ENCODE measurements around the gene UMAD1.

UMAD1 gene

DNA sequence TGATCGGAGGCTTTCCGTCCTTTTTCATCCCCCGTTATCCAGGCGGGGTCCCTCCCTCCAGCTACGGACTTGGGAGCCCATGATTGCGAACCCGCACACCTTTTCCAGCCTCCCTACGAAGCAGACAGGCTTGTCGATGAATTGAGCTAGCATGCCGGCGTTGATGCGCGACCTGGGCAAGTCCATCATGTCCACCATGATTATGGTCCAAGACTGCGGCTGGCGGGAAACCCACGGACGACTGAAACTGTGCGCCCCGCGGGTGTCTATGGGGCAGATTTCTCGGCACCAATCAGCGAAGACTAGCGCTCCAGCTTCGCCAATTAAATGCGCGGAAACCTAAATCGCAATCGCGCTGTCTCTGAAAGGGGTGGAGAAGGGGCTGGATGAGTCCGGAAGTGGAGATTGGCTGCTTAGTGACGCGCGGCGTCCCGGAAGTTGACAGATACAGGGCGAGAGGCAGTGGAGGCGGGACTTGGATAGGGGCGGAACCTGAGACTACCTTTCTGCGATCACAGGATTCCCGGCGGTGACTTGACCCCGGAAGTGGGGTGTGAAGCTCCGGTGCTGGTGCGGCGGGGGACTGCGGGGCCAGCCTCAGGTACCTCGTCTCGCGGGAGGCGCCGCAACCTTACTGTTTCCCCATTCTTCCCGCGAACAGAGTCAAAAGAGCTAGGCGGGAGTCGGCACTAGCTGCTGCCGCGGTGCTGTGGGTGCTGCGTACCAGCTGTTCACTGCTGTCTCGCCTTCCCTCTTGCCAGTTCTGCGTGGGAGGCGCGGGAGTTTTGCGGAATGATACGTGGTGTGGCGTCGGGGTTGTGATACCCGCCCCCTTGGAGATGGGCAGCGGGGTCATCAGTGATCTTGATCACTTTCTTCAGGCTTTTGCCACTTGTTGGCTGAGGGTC, at the start of gene UMAD1:
UMAD1 (plus strand) TSS at position 532 of the 908 bp plus-strand sequence. CDS start 32,620 bp downstream, outside the sequence.
- peak; percentile 100 for DNase-seq

DNA sequence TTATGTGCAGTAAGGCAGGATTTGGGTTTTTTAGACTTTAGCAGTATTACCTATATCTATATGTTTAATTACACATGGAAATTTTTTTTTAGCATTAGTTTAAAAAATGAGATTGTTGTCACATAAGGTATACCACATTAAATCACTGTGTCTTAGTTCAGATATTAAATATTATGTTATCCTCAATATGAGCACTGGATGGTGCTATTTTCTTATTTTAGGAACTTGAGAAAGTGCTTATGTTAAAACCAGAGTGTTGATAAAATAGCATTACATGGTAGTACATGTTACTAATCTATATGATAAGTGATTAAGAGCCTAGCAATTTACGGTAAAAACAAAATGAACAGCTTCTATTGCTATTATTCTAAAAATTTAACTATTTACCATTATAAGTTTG, 45.1 kb upstream of the UMAD1 start:
- peak; percentile 61 for DNase-seq

GRCh38 chr7:7596176-7596575, 44.4 kb upstream of the UMAD1 start:
- no peak for DNase-seq

DNA sequence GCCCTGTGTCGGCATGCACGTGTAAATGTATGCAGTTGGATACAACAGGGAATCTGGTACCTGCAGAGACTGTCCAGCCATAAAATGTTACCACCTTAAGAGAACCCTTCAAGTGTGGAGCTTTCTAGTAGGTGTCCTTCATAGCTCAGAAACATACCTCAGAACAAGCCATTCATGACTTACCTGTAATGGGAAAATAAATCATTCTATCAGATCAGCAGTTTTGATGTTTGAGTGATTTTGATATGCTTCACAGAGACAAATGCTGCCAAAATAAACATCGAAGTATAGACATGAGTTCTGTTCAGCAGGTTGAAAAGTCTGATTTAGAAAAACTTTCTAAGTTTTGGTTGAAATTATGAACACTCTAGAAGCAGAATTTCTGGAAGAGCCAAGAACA, 33.5 kb upstream of the UMAD1 start:
- no peak for DNase-seq

- no peak for DNase-seq
Observed at GRCh38 chr7:7609330-7609729, 31.2 kb upstream of the UMAD1 start.

DNA sequence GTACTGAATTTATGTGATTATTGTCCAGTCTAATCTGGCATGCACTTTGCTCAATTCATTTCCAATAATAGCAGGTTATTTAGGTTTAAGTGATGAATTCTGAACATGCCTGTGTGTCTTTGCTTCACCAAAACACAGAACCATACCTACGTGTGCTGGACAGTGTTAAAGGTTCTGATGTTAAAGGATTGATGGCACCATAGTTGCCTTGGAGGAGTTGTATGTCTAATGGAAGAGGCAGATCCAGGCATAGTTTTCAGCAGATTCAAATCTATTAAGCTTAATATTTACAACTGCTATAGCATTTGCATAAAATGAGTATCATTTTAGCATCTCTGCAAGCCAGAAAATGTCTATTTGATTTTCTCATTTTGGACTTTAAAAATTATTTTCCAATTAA, 28.0 kb upstream of the UMAD1 start:
- no peak for DNase-seq

- no peak for DNase-seq
Observed at GRCh38 chr7:7613210-7613609, 27.3 kb upstream of the UMAD1 start.

DNA sequence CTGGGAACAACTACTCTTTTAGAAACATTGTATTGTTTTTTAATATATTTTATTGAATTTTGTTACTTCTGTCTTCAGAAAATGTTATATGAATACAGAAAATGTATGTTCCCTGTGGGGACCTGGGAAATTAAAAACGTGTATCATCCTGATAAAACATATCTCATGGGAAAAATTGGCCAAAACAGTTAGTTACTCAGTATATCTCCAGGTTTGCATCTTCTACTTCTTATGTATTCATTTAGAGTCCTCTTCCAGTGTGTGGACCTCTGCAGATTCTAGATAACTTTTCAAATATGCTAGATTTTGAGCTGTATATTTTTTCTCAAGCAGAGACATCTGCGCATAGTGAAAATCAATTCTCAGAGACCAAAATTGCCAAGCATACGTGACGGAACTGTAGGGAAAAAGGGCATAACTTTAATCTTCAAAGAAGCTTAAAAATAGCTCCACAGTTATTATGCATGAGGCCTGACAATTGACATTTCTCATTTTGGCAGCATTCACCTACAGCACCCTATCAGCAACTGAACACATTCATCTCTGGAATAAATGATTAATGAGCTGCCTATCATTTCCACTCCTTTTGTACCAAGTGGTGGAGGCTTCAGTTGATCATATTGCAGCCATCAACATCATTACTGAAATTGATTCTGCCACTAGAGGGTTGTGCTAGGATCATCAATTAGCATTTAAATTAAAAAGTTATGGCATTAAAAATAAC, 26.4 kb upstream of the UMAD1 start:
- DNase-seq, result no peak

DNA sequence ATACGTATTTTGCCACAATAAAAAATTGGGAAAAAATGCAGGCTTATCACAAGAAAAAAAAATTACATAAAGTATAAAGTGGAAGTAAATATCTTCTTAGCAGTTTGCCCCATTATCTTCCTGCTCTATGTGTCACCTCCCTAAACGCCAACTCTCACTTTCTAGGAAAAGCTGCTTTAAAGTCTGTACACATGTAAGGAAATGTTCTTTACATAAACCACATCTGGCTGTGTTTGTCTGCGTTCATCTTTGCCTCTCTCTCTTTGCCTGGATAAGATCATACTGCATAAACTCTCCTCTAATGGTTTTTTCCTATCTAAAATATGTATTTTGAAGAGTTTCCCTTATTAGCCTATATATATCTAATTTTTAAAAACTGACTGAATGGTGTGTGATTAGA, 23.0 kb upstream of the UMAD1 start:
- DNase-seq, result no peak

DNA sequence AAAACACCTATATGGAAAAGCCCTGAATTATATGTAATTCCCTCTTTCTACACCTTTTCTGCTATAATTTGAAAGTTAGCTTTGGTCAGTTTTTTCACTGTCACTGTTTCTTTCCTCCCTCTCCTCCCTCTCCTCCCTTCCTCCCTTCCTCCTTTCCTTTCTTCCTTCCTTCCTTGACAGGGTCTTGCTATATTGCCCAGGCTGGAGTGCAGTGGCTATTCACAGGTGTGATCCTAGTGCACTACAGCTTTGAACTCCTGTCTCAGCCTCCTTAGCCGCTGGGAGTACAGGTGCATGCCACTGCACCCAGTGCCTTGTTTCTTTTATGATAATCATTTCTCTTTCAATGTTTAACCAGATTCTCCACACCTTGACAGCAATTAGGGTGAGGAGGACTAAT, 22.1 kb upstream of the UMAD1 start:
- DNase-seq, result no peak

DNA sequence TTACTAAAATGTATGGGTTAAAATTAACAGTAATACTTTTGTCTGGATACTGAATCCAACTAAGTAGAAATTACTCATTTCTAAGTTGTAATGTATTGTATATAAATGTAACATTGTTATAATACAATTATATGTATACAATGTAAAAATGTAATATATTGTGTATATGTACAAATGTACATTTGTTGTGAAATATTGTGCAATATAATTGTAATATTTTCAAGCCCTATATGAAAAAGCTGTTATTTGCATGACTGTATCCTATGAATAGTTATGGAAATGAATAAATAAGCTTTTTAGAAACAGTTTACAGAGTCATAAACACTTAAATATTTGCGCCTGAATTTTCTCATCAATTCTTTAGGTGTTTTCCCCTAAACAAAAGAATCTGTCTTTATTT, 20.3 kb upstream of the UMAD1 start:
- no peak for DNase-seq

DNA sequence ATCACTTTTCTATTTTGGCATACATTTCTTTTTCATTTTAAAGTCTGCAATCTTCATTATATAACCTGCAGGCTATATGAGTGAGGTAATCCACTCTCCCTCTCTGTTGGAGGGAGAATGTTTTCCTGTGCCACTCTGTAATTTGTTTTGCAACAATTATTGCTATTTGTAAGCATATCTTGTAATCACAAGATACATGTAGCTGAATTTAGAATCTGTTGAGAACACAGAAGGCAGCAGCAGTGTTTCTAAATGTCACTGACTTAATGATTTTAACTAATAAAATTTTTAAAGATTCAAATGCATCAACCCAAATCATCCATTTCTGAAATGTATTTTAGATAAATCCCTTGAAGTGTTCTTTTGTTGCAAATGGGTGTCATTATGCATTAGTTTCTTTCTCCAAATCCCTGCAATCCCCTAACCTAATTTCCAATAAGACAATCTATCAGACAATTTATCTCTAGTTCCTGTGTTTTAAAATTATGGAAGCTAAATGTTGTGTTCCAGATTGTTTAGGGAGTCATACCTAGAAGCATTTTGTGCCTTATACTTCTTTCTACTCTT, 19.8 kb upstream of the UMAD1 start:
- no peak for DNase-seq

GRCh38 chr7:7628476-7628875, 12.1 kb upstream of the UMAD1 start:
- DNase-seq, result no peak

- DNase-seq, result no peak
Observed at GRCh38 chr7:7630626-7631329, 9.8 kb upstream of the UMAD1 start.

DNA sequence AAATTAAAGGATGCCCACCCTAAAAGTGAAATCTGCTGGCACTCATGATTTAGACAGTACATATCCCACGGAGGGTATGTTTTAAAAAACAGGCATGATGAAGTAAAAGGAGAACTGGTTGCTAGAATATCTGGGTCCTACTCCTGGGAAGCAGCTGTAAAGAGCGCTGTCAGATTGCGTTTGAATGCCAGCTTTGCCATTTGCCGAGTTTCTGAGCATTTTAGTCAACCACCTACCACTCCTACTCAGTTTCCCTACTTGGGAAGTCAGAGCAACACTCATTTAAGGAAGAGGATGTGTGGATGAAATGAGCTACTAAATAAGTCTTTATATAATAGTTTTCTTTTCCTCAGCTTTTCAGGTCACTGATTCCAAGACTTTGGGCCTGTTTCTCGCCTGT, 1.1 kb upstream of the UMAD1 start:
- peak; percentile 51 for DNase-seq

GRCh38 chr7:7639847-7640220, 718 bp upstream of the UMAD1 start:
- peak; percentile 78 for DNase-seq

DNA sequence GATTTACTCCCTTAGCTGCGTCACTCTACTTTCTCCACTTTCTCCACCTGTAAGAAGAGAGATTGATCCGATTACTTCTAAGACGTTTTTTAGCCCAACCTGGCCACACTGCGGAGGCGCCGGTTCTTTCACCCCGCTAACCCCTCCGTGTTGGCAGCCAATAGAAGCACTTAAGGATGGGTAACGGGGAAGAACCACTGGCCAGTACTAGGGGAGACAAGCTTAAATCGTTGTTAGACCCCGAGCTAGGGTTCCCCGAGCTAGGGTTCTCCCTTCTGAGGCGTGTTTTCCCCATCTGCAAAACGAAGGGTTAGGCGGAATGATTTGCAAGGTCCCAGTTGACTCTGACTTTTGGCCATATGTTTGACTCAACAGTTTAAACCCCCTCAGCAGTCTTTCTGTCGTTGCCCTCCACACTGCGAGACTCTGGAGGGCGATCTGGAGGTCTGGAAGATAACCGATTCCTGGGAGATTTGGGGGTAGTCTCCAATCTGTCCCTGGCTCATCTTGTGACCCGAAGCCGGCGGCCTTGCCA, 644 bp downstream of the UMAD1 start:
- peak; percentile 77 for DNase-seq

DNA sequence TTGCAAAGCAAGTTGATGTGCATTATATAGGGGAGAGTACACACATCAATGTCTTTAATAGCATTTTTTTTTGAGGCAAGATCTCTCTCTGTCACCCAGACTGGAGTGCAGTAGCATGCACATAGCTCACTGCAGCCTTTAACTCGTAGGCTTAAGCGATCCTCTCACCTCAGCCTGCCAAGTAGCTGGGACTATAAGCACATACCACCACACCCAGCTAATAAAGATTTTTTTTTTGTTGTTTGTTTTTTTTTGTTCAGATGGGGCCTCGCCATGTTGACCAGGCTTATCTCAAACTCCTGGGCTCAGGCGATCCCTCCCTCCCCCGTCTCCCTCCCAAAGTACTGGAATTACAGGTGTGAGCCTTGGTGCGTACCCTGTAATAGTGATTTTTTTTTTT, 1.5 kb downstream of the UMAD1 start:
- peak; percentile 25 for DNase-seq

DNA sequence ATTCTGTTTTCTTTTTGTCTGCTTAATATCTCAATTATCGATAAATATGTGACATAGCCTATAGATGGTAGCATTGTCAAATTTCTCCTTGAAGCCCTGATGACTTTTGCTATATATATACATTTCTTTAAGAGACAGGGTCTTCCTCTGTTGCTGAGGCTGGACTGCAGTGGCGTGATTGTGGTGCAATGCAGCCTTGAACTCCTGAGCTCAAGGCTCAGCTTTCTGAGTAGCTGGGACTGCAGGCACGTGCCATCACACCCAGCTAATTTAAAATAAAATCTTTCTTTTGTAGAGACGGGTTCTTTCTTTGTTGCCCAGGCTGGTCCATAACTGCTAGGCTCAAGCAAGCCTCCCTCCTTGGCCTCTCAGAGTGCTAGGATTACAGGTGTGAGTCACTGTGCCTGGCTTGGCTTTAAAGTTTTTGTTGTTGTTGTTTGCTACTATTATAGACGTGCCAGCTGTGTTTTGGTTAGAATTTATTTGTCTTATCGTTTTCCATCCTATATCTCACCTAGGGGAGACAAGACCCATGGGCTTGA, 7.0 kb downstream of the UMAD1 start:
- DNase-seq, result no peak

DNA sequence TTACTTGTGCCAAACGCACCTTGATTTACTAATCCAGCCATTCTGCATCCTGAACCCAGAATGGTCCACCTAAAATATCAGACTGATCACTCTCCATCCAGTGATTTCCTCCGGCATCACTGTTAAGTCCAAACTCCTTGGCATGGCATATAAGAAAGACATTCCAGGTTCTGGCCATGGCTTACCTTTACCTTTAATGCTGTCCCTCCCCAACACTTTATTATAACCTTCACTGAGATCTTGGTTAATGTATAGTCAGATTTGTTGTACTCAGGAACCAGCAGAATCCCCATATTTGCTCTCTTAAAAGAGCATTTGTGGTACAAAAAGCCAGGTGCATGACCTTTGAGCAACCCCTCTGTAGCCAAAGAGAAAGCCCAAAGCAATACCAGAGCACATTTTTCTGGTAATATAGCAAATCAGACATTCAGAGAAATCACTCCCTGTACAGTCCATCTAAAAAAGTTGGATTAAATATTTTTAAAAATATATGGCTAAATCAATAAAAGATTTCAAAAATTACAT, 10.2 kb downstream of the UMAD1 start:
- DNase-seq, result no peak

DNA sequence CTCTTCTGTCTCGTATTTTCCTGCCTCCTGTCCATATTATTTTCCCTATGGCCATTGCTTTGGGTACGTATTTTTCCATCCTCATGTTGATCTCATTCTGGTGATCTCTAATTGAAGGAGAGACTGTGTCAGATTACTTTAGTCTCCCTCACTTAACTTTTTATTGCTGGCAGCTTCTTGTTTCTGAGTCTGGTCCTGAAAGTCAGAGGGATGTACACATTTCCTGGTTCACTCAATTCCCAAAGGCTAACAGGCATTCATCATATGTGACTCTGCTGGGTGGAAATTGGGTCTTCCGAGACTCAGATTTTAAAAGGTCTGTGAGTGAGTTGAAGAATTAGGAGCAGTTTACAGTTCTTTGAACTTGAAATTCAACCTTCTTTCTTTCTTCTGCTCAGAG, 10.9 kb downstream of the UMAD1 start:
- no peak for DNase-seq

- no peak for DNase-seq
Observed at GRCh38 chr7:7652798-7653540, 12.4 kb downstream of the UMAD1 start.

Measured in NCI-H69 (cell line).